Duodenal mucosa (tissue), 2 donors: ENCODE measurements around the gene GABRA5.
A peak's percentile ranks its signal among the peaks of the same experiment; 100 is the strongest.
"Not testable (repeated sequence)": the region's sequence is repeated elsewhere in the genome, so short reads cannot be mapped to it uniquely, and the experiment has no call there.

Experiments
- H3K27ac ChIP-seq: one replicate; pipeline ENCODE4 v1.7.0; 2013; ENCODE audit warnings: low read depth, low read length
- H3K27me3 ChIP-seq, 2 donors: one replicate each; pipeline ENCODE4 v1.7.0; 2013; ENCODE audit warnings: low read length in 2 of 2, control low read depth in 1 of 2; ENCODE audit not compliant: insufficient read depth in 2 of 2, control insufficient read depth in 1 of 2
- H3K36me3 ChIP-seq, 2 donors: one replicate each; pipeline ENCODE4 v1.7.0; 2013; ENCODE audit warnings: low read length in 2 of 2, control low read depth in 1 of 2; ENCODE audit not compliant: insufficient read depth in 2 of 2, control insufficient read depth in 1 of 2
- H3K4me1 ChIP-seq, 2 donors: one replicate each; pipeline ENCODE4 v1.7.0; 2013; ENCODE audit warnings: low read length in 2 of 2, control low read depth in 1 of 2; ENCODE audit not compliant: insufficient read depth in 2 of 2, control insufficient read depth in 1 of 2
- H3K4me3 ChIP-seq, 2 donors: one replicate each; pipeline ENCODE4 v1.7.0; 2013; ENCODE audit warnings: low read length in 2 of 2, low read depth in 1 of 2
- H3K9ac ChIP-seq, 2 donors: one replicate each; pipeline ENCODE4 v1.7.0; 2013; ENCODE audit warnings: low read length in 2 of 2, low read depth in 1 of 2
- H3K9me3 ChIP-seq, 2 donors: one replicate each; pipeline ENCODE4 v1.7.0; 2013; ENCODE audit warnings: low read length in 2 of 2, control low read depth in 1 of 2; ENCODE audit not compliant: control insufficient read depth in 1 of 2

Gene GABRA5

DNA sequence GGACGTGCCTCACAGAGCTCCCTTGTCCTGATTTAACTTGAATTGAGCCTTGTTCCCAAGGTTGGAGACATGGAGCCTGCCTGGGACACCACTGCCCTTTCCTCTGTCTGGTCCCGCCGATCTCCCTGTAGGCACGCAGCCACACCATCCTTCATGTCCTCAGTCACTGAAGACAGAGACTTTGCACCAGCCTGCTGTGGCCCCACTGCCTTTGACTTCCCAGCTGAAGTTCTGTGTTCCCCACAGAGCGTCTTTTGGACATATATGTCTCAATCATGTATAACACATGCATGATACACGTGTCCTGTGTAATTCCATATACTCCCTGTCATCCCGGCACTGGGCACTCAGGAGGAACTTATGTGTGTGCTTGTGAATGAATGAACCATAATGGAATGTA lies 23.6 kb downstream of the GABRA5 start:
- Histone ChIP-seq H3K9me3 (no peaks in the 10 kb centered on the region), H3K36me3 (no peaks in the 10 kb centered on the region), H3K27ac (no peak overlapping the region), H3K4me1 (peaks cover 0 to 6% of the 10 kb centered on the region in 2 donors), H3K27me3 (peaks cover 3 to 8% of the 10 kb centered on the region in 2 donors), H3K9ac (no peak overlapping the region), H3K4me3 (no peak overlapping the region)

DNA sequence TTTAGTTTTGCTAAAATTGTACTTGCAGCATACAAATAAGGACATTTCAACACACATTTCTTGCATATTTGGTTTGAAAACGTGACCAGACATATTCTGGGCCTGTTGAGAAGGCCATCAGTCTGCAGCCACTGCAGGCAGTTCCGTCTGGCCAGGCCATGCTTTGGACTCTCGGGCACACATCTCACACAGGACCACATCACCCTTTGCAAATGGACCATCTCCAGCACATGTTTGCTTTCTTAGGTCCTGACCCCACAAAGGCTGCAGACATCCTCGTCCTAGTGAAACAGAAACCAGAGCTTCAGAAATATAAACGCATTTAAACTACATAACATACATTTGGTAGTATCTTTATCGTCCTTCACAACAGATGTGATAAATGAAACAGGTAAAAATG lies 24.1 kb downstream of the GABRA5 start:
- Histone ChIP-seq H3K4me1 (peaks cover 0 to 6% of the 10 kb centered on the region in 2 donors), H3K36me3 (no peaks in the 10 kb centered on the region), H3K27me3 (peaks cover 3 to 8% of the 10 kb centered on the region in 2 donors), H3K9me3 (no peaks in the 10 kb centered on the region), H3K27ac (no peak overlapping the region), H3K4me3 (no peak overlapping the region), H3K9ac (no peak overlapping the region)

DNA sequence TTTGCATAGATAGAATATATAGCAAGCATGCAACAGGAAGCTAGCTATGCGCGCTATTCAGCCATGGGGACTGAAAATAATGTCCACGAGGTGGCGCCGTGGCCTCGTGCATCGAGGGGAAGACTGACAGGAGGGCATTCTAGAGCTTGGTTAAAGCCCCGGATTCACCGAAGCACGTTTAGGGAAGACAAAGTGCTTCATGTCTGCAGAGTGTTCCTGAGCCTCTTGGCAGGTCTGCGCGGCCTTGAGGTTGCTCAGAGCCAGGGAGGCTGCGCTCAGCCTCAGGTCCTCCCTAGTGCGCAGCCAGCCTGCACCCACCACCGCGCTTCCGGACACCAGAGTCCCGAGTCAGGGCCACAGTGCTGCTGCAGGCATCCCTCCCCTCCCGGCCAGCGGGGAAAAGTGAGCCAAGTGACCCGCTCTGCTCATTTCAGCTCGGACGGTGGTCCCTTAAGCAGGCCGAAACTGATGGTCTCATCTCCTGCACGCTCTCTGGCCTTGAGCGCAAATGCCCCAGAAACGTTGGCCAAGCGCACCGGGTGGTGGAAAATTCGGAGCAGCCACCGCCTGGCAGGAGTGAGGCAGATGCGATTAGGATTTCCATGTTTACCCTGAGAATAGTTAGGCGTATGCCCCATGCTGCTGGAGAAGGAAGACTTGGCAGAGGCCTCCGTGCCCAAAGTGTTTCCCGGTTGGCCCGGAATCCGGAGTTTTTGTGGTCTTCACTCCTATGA lies 24.8 kb downstream of the GABRA5 start:
- peaks cover 3 to 8% of the 10 kb centered on the region in 2 donors for H3K27me3 ChIP-seq
- H3K4me3 ChIP-seq: peak overlapping the region; percentile 14 to 48
- H3K9me3 ChIP-seq: no peaks in the 10 kb centered on the region
- H3K36me3 ChIP-seq: no peaks in the 10 kb centered on the region
- no peak overlapping the region for H3K27ac ChIP-seq
- H3K4me1 ChIP-seq: peaks cover 0 to 6% of the 10 kb centered on the region in 2 donors
- no peak overlapping the region for H3K9ac ChIP-seq

DNA sequence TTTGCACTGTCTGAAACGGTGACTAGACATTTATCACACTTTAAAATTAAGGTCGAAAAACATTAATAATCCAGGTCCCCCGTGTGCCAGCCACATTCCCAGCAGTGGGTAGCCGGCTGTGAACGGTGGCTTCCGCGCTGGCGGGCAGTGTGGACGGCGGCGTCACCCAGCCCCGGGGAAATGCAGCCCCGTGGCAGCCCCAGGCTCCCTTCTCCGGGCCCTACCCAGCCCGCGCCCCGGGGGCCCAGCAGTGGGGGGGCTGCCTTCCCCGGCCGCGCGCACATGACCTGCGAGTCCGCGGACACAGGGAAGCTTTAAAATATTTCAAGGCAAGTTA lies 25.3 kb downstream of the GABRA5 start:
- H3K27ac ChIP-seq: no peak overlapping the region
- no peaks in the 10 kb centered on the region for H3K9me3 ChIP-seq
- peaks cover 0 to 6% of the 10 kb centered on the region in 2 donors for H3K4me1 ChIP-seq
- peaks cover 3 to 8% of the 10 kb centered on the region in 2 donors for H3K27me3 ChIP-seq
- no peak overlapping the region for H3K4me3 ChIP-seq
- H3K9ac ChIP-seq: no peak overlapping the region
- H3K36me3 ChIP-seq: no peaks in the 10 kb centered on the region

DNA sequence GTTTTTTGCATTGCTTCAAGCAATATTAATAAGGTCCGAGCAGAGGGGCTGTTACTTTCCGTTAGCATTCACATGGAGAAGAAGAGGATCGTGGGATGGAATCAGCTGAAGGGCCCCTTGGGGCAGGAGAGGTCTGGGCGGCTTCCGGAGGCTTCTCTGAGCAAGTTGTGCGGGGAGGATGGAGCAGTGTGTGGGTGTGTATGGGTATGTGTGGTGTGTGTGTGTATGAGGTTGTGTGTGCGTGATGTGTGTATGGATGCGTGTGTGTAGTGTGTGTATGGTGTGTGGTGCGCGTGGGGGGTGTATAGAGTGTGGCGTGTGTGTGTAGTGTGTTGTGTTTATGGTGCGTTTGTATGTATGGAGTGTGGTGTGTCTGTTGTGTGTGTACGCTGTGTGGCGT lies 25.8 kb downstream of the GABRA5 start:
- H3K9ac ChIP-seq: no peak overlapping the region
- no peak overlapping the region for H3K4me3 ChIP-seq
- no peaks in the 10 kb centered on the region for H3K36me3 ChIP-seq
- peaks cover 0 to 6% of the 10 kb centered on the region in 2 donors for H3K4me1 ChIP-seq
- H3K27ac ChIP-seq: no peak overlapping the region
- H3K27me3 ChIP-seq: peaks cover 3 to 8% of the 10 kb centered on the region in 2 donors
- H3K9me3 ChIP-seq: no peaks in the 10 kb centered on the region

DNA sequence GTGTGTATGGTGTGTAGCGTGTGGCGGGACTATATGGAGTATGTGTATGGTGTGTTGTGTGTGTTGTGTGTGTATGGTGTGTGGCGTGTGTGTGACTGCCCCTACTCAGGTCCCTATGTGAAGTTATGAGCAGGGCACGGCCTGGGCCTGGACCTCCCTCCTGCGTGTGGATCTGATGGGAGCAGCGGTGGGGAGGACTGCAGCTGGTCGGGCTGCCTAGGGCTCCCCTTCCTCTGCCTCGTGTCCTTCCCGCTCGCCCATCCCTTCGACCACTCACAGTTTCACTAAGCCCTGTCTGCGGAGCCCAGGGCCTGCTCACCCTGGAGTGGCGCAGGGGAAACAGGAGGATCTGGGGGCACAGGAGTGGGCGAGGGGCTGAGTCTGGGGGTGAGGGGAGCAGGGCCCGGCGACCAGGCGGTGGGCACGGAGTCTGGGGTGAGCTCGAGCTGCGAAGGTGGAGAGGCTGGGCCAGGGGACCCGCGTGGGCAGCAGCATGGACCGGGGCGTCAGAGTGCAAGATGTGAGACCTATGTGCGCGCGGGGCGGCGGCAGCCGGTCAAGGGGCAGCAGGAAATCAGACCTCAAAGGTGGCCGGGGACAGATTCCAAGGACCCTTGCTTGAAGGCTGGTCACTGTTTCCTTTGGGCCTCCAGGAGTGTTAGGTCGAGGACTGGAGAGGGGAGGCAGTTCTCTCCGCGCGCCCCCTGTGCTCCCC lies 26.6 kb downstream of the GABRA5 start:
- Histone ChIP-seq H3K27ac (no peak overlapping the region), H3K9me3 (no peaks in the 10 kb centered on the region), H3K4me3 (no peak overlapping the region), H3K9ac (no peak overlapping the region), H3K27me3 (peaks cover 3 to 8% of the 10 kb centered on the region in 2 donors), H3K4me1 (peaks cover 0 to 6% of the 10 kb centered on the region in 2 donors), H3K36me3 (no peaks in the 10 kb centered on the region)

DNA sequence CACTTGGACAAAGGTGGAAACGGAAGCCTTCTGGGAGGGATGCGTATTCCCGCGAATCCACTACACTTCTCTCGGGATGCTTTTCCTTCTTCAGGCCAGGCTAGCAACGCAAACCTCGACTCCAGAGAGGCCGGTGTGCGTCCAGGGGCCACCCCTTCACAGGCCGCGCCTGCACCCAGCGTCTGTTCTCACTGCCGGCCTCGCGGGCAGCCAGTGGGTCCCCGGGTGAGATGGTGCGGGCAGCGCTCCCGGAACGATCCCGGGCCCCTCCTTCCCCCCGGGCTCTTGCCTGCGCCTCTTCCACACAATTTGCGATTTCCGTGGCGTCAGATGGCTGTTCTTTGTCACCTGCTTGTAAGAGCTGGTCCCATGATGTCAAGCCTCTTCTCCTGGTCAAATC lies 27.3 kb downstream of the GABRA5 start:
- Histone ChIP-seq H3K9me3 (no peaks in the 10 kb centered on the region), H3K27ac (no peak overlapping the region), H3K36me3 (no peaks in the 10 kb centered on the region), H3K27me3 (peaks cover 3 to 8% of the 10 kb centered on the region in 2 donors), H3K4me1 (peaks cover 0 to 6% of the 10 kb centered on the region in 2 donors), H3K4me3 (no peak overlapping the region), H3K9ac (no peak overlapping the region)

DNA sequence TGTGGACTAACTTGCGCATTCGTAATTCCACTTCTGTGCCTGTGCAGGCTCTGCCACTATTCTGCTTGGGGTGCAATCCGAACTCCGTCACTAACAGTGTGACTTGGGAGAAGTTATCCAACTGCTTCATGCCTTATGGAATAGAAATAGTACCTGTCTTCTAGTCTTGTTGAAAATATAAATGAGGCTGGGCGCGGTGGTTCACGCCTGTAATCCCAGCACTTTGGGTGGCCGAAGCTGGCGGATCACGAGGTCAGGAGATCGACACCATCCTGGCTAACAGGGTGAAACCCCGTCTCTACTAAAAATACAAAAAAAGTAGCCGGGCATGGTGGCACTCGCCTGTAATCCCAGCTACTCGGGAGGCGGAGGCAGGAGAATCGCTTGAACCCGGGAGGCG lies 28.5 kb downstream of the GABRA5 start:
- H3K4me1 ChIP-seq, H3K27me3 ChIP-seq, H3K9ac ChIP-seq, H3K27ac ChIP-seq, H3K36me3 ChIP-seq, H3K4me3 ChIP-seq, H3K9me3 ChIP-seq: not testable (repeated sequence)

DNA sequence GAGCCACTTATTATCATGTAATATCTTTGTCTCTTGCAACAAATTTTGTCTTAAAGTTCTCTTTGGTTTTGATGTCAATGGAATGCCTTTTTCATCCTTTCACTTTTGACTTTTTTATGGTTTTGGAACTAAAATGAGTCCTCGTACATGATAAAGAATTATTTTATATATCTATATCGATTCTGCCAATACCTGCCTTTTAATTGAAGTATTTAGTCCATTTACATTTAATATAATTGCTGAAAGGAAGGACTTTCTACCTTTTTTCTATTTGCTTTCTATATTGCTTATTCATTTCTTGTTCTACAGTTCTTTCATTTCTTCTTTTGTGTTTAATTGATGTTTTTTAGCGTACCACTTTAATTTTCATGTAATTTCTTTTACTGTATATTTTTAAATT lies 32.8 kb downstream of the GABRA5 start:
- H3K9me3 ChIP-seq: peaks cover 5 to 9% of the 10 kb centered on the region in 2 donors
- H3K9ac ChIP-seq: no peak overlapping the region
- H3K4me3 ChIP-seq: no peak overlapping the region

DNA sequence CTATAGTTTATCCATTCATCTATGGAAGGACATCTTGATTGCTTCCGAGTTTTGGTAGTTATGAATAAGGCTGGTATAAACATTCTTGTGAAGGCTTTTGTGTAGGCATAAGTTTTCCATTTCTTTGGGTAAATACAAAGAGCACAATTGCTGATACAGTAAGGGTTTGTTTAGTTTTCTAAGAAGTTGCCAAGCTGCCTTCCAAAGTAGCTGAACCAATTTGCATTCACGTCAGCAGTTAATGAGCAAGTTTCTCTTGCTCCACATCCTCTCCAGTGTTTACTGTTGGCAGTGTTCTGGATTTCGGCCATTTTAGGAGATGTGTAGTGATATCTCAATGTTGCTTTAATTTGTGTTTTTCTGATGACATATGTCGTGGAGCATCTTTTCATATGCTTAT lies 34.2 kb downstream of the GABRA5 start:
- H3K27ac ChIP-seq: no peak overlapping the region
- no peaks in the 10 kb centered on the region for H3K27me3 ChIP-seq
- H3K9me3 ChIP-seq: peaks cover 5 to 15% of the 10 kb centered on the region in 2 donors
- no peaks in the 10 kb centered on the region for H3K36me3 ChIP-seq
- H3K4me3 ChIP-seq: no peak overlapping the region
- no peak overlapping the region for H3K9ac ChIP-seq
- no peaks in the 10 kb centered on the region for H3K4me1 ChIP-seq

More for the DNA sequence above, 32.8 kb downstream of the GABRA5 start:
- Histone ChIP-seq H3K27me3 (no peaks in the 10 kb centered on the region), H3K27ac (no peak overlapping the region), H3K4me1 (no peaks in the 10 kb centered on the region), H3K36me3 (no peaks in the 10 kb centered on the region)
